Endodermal cell (in vitro differentiated cells): ENCODE results near the gene TRMO. TPM values are rescaled to one million over a fixed set of nuclear protein-coding genes. Genes with fewer than 3 reads are reported as not detected.

Experiments
- DNase-seq: peaks from one replicate; pipeline ENCODE4 v3.0.0-alpha.2; 2017
- H3K27ac ChIP-seq: 2 replicates; pipeline ENCODE4 v1.5.1; 2013; ENCODE audit warnings: mild to moderate bottlenecking, low read depth, low read length, moderate library complexity
- H3K27me3 ChIP-seq: 2 replicates; pipeline ENCODE4 v1.6.1; 2013; ENCODE audit warnings: mild to moderate bottlenecking, low read length, moderate library complexity; ENCODE audit not compliant: insufficient read depth, control insufficient read depth, poor library complexity, severe bottlenecking
- H3K36me3 ChIP-seq: 2 replicates; pipeline ENCODE4 v1.7.0; 2013; ENCODE audit warnings: mild to moderate bottlenecking, low read length, moderate library complexity; ENCODE audit not compliant: control insufficient read depth, insufficient read depth
- H3K4me1 ChIP-seq: one replicate; pipeline ENCODE4 v1.7.0; 2013; ENCODE audit warnings: low read length; ENCODE audit not compliant: control insufficient read depth, insufficient read depth
- H3K4me3 ChIP-seq: 2 replicates; pipeline ENCODE4 v1.5.1; 2013; ENCODE audit warnings: mild to moderate bottlenecking, low read length, moderate library complexity
- H3K9ac ChIP-seq: 2 replicates; pipeline ENCODE4 v1.6.1; 2013; ENCODE audit warnings: mild to moderate bottlenecking, low read length, moderate library complexity; ENCODE audit not compliant: poor library complexity, severe bottlenecking; ENCODE audit errors: extremely low read depth
- H3K9me3 ChIP-seq: 2 replicates; pipeline ENCODE4 v1.6.1; 2013; ENCODE audit warnings: mild to moderate bottlenecking, low read length, moderate library complexity; ENCODE audit not compliant: control insufficient read depth
- H3K27ac Mint-ChIP-seq: 2 replicates; pipeline ENCODE4 v1.8.0; 2020; ENCODE audit warnings: mixed read lengths
- H3K27me3 Mint-ChIP-seq: 2 replicates; pipeline ENCODE4 v1.8.0; 2021; ENCODE audit warnings: mild to moderate bottlenecking, mixed read lengths; ENCODE audit not compliant: insufficient read depth
- H3K36me3 Mint-ChIP-seq: 2 replicates; pipeline ENCODE4 v1.8.0; 2020; ENCODE audit warnings: low read depth, mixed read lengths
- H3K4me1 Mint-ChIP-seq: 2 replicates; pipeline ENCODE4 v1.8.0; 2020; ENCODE audit warnings: mixed read lengths
- H3K4me3 Mint-ChIP-seq: 2 replicates; pipeline ENCODE4 v1.8.0; 2020; ENCODE audit warnings: mild to moderate bottlenecking, moderate library complexity, mixed read lengths
- H3K9me3 Mint-ChIP-seq: 2 replicates; pipeline ENCODE4 v1.8.0; 2020; ENCODE audit warnings: mild to moderate bottlenecking, mixed read lengths
- CTCF ChIP-seq: fragments of 200-600 bp; sonication (generic); conservative IDR thresholded peaks from 2 replicates; pipeline ENCODE4 v1.5.0; 2021; ENCODE audit warnings: antibody characterized with exemption, mild to moderate bottlenecking
- WGBS, 2 experiments: methylation state at CpG; one replicate each; pipeline versions ENCODE4 v1.1.5 to v1.1.7; 2013; ENCODE audit warnings: missing lambda C conversion rate in 2 of 2, mixed read lengths in 1 of 2; ENCODE audit not compliant: insufficient coverage in 1 of 2, insufficient read length in 1 of 2; 5-methylcytosine and 5-hydroxymethylcytosine counted together
- total RNA-seq, 2 donors: library from RNA; stranded (reverse); fragmentation: NEBNext Ultra II Directional in 1 of 2; extraction: Animal tissue kit (Norgen Biotek cat#: 25700) in 1 of 2; gene quantifications; 2 replicates in 1 of 2; 3 replicates in 1 of 2; pipeline ENCODE4 v1.2.1, GENCODE V29; 2021

TRMO gene
- total RNA-seq, 2 donors from 2014 or later, result 4.9 to 7.2 TPM

DNA sequence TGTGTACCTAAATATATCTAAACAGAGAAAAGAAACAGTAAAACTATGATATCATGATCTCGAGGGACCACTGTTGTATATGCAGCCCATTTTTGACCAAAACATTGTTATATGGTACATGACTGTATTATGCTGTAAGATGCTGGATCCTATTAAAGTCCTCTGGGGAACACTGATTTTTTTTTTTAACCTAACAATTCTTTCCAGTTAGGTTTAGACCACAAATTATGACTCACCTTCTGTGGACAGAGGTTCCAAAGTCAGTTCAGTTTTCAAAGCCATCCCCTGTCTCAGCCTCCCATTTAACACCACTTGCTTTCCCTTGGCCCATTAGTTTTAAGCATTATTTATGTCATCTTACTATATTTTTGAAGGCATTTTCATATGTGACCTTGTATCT is 27.1 kb downstream of the TRMO start:
- peaks cover 15% of the 10 kb centered on the region for H3K27me3 ChIP-seq
- TF ChIP-seq CTCF, result no peak
- no peaks in the 10 kb centered on the region for H3K4me1 ChIP-seq
- Mint-ChIP-seq H3K9me3 (peaks cover 6% of the 10 kb centered on the region), H3K4me1 (no peaks in the 10 kb centered on the region), H3K27ac (no peak overlapping the region), H3K36me3 (no peaks in the 10 kb centered on the region), H3K4me3 (no peak overlapping the region), H3K27me3 (peaks cover 44% of the 10 kb centered on the region)
- no peak overlapping the region for H3K27ac ChIP-seq
- DNase-seq, result no peak
- H3K9me3 ChIP-seq, result peaks cover 4% of the 10 kb centered on the region
- H3K36me3 ChIP-seq, result no peaks in the 10 kb centered on the region
- 93 to 100% methylated on average over 1 of the region's 1 CpG for WGBS, 2 experiments
- H3K4me3 ChIP-seq, result no peak overlapping the region
- no peak overlapping the region for H3K9ac ChIP-seq

DNA sequence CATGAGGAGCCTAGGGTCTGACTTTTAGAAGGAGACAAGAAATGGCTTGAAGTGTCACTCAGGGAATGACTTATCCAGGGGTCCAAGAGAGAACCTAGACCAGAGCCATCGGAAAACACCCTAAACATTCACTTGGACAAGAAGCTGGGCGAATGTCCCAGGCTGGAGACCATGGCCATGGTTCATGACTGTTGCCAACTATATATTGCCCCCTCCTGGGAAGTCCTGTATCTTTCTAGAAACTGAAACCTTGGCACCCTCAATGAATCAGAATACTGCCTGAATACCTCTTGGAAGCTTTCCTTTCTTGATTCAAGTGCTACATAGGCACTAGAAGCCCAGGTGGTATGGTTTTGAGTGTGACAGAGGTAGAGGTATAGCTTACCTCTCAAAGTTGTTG is 29.9 kb downstream of the TRMO start:
- Mint-ChIP-seq H3K36me3 (no peaks in the 10 kb centered on the region), H3K9me3 (peaks cover 6% of the 10 kb centered on the region), H3K4me1 (peaks cover 2% of the 10 kb centered on the region), H3K4me3 (no peak overlapping the region), H3K27ac (no peak overlapping the region), H3K27me3 (peaks cover 70% of the 10 kb centered on the region)
- no peak for DNase-seq
- peaks cover 4% of the 10 kb centered on the region for H3K9me3 ChIP-seq
- WGBS, 2 experiments, result 91 to 100% methylated on average over 1 to 2 of the region's 2 CpGs
- peaks cover 24% of the 10 kb centered on the region for H3K27me3 ChIP-seq
- TF ChIP-seq CTCF, result no peak
- no peak overlapping the region for H3K9ac ChIP-seq
- H3K36me3 ChIP-seq, result no peaks in the 10 kb centered on the region
- H3K4me3 ChIP-seq, result no peak overlapping the region
- H3K27ac ChIP-seq, result no peak overlapping the region
- H3K4me1 ChIP-seq, result no peaks in the 10 kb centered on the region

- Mint-ChIP-seq H3K4me1 (peaks cover 2% of the 10 kb centered on the region), H3K4me3 (no peak overlapping the region), H3K9me3 (peaks cover 6% of the 10 kb centered on the region), H3K27me3 (peaks cover 73% of the 10 kb centered on the region), H3K36me3 (no peaks in the 10 kb centered on the region), H3K27ac (no peak overlapping the region)
- Histone ChIP-seq H3K27me3 (peaks cover 24% of the 10 kb centered on the region), H3K4me1 (no peaks in the 10 kb centered on the region), H3K4me3 (no peak overlapping the region), H3K27ac (no peak overlapping the region), H3K9ac (no peak overlapping the region), H3K36me3 (no peaks in the 10 kb centered on the region), H3K9me3 (peaks cover 4% of the 10 kb centered on the region)
- WGBS, 2 experiments, result 86 to 89% methylated on average over 2 to 5 of the region's 5 CpGs
- TF ChIP-seq CTCF, result no peak
- DNase-seq, result no peak
Observed at GRCh38 chr9:97891736-97892135, 30.6 kb downstream of the TRMO start.
